HG02885 (cell line): Measurements from ENCODE around the gene CXCR2.
"Not testable (repeated sequence)": the region's sequence is repeated elsewhere in the genome, so short reads cannot be mapped to it uniquely, and the experiment has no call there.

ENCODE experiments used
- ATAC-seq: cut with Tn5 transposase; IDR thresholded peaks from one replicate; pipeline ENCODE4 v1.9.1; 2021; ENCODE audit warnings: mild to moderate bottlenecking; ENCODE audit not compliant: unreplicated experiment, poor library complexity

Gene CXCR2

GRCh38 chr2:218125626-218126080 is at the start of gene CXCR2:
CXCR2 (plus strand) TSS chr2:218126028; CDS start chr2:218134802, 8,774 bp downstream.
- ATAC-seq = peak; percentile 39

- ATAC-seq = no peak
Measured at GRCh38 chr2:218077464-218078216, 48.2 kb upstream of the CXCR2 start.

- ATAC-seq = no peak
Measured at GRCh38 chr2:218079943-218080913, 45.6 kb upstream of the CXCR2 start.

GRCh38 chr2:218081063-218081462 is 44.8 kb upstream of the CXCR2 start:
- peak; percentile 87 for ATAC-seq

- no peak for ATAC-seq
Measured at GRCh38 chr2:218081695-218082094, 44.1 kb upstream of the CXCR2 start.

GRCh38 chr2:218082586-218083351 is 43.1 kb upstream of the CXCR2 start:
- ATAC-seq = no peak

- no peak for ATAC-seq
Measured at GRCh38 chr2:218083352-218083676, 42.5 kb upstream of the CXCR2 start.

GRCh38 chr2:218086478-218086877 is 39.4 kb upstream of the CXCR2 start:
- no peak for ATAC-seq

- no peak for ATAC-seq
Measured at GRCh38 chr2:218089259-218089658, 36.6 kb upstream of the CXCR2 start.

GRCh38 chr2:218091746-218092145 is 34.1 kb upstream of the CXCR2 start:
- ATAC-seq = no peak

GRCh38 chr2:218093879-218094278 is 31.9 kb upstream of the CXCR2 start:
- ATAC-seq = no peak

GRCh38 chr2:218095853-218096252 is 30.0 kb upstream of the CXCR2 start:
- ATAC-seq = no peak

- ATAC-seq = no peak
Measured at GRCh38 chr2:218097975-218098374, 27.9 kb upstream of the CXCR2 start.

GRCh38 chr2:218108834-218109233 is 17.0 kb upstream of the CXCR2 start:
- not testable (repeated sequence) for ATAC-seq

- not testable (repeated sequence) for ATAC-seq
Measured at GRCh38 chr2:218121789-218122188, 4.0 kb upstream of the CXCR2 start.

- ATAC-seq = not testable (repeated sequence)
Measured at GRCh38 chr2:218122286-218122685, 3.5 kb upstream of the CXCR2 start.

GRCh38 chr2:218123986-218124385 is 1.8 kb upstream of the CXCR2 start:
- no peak for ATAC-seq

- no peak for ATAC-seq
Measured at GRCh38 chr2:218125095-218125494, 733 bp upstream of the CXCR2 start.

GRCh38 chr2:218127929-218128455 is 2.2 kb downstream of the CXCR2 start:
- no peak for ATAC-seq

- ATAC-seq = no peak
Measured at GRCh38 chr2:218128781-218129457, 3.1 kb downstream of the CXCR2 start.
